ENCODE results near the gene RETREG1.

- TF ChIP-seq CTCF (conservative IDR thresholded peaks at IDR 0.05; ENCODE audit: low read depth, low read length): no peak
- TF ChIP-seq EZH2 (IDR thresholded peaks at IDR 0.05; ENCODE audit: borderline replicate concordance, low read depth, low read length, poor library complexity, severe bottlenecking): no peak
Measured at GRCh38 chr5:16461782-16462181, 155.0 kb downstream of the RETREG1 start.
